Large intestine (tissue), 3 donors: ENCODE measurements around the gene FAIM2. TPM values are rescaled to one million over a fixed set of nuclear protein-coding genes. Genes with fewer than 3 reads are reported as not detected.
"Not testable (repeated sequence)": the region's sequence is repeated elsewhere in the genome, so short reads cannot be mapped to it uniquely, and the experiment has no call there.

Source experiments
- DNase-seq, 2 donors: peaks; one replicate each; pipeline versions ENCODE4 v3.0.0 to v3.0.0-alpha.2; 2013
- H3K27ac ChIP-seq: one replicate; pipeline ENCODE4 v1.5.1; 2013; ENCODE audit warnings: low read length
- H3K27me3 ChIP-seq: 2 replicates; pipeline ENCODE4 v1.6.1; 2013; ENCODE audit warnings: low read length; ENCODE audit not compliant: control insufficient read depth, insufficient read depth
- H3K36me3 ChIP-seq: 2 replicates; pipeline ENCODE4 v1.6.1; 2013; ENCODE audit warnings: low read length; ENCODE audit not compliant: control insufficient read depth, insufficient read depth
- H3K4me1 ChIP-seq: one replicate; pipeline ENCODE4 v1.6.1; 2013; ENCODE audit warnings: low read length; ENCODE audit not compliant: control insufficient read depth, insufficient read depth
- H3K4me3 ChIP-seq: one replicate; pipeline ENCODE4 v1.5.1; 2013; ENCODE audit warnings: low read length
- H3K9me3 ChIP-seq: one replicate; pipeline ENCODE4 v1.6.1; 2013; ENCODE audit warnings: mild to moderate bottlenecking, low read depth, low read length, moderate library complexity; ENCODE audit not compliant: control insufficient read depth
- WGBS: methylation state at CpG from one replicate; pipeline ENCODE4 v1.1.5; 2013; ENCODE audit warnings: low lambda C conversion rate; ENCODE audit not compliant: insufficient coverage; 5-methylcytosine and 5-hydroxymethylcytosine counted together
- polyA plus RNA-seq: library from polyadenylated mRNA; unstranded; fragments of 120-200 nt; gene quantifications from one replicate; pipeline ENCODE4 v1.2.1, GENCODE V29; 2013

The FAIM2 gene
- polyA plus RNA-seq, 1 donor: 8.9 TPM

- DNase-seq, H3K4me3 ChIP-seq, H3K9me3 ChIP-seq, H3K27me3 ChIP-seq, H3K27ac ChIP-seq, H3K4me1 ChIP-seq, H3K36me3 ChIP-seq: not testable (repeated sequence)
- no CpG with 5 or more reads among the region's 2 CpGs for WGBS
Measured at GRCh38 chr12:49879065-49879464, 24.6 kb downstream of the FAIM2 start.

- Histone ChIP-seq H3K4me3 (no peak overlapping the region), H3K36me3 (no peaks in the 10 kb centered on the region), H3K27me3 (peaks cover 6% of the 10 kb centered on the region), H3K4me1 (no peaks in the 10 kb centered on the region), H3K9me3 (peaks cover 3% of the 10 kb centered on the region), H3K27ac (no peak overlapping the region)
- no CpG with 5 or more reads among the region's 2 CpGs for WGBS
- no peak for DNase-seq
Measured at GRCh38 chr12:49878021-49878420, 25.7 kb downstream of the FAIM2 start.

GRCh38 chr12:49877066-49877465, 26.6 kb downstream of the FAIM2 start:
- Histone ChIP-seq H3K4me3 (no peak overlapping the region), H3K4me1 (no peaks in the 10 kb centered on the region), H3K9me3 (peaks cover 3% of the 10 kb centered on the region), H3K36me3 (no peaks in the 10 kb centered on the region), H3K27ac (no peak overlapping the region), H3K27me3 (peaks cover 4% of the 10 kb centered on the region)
- no peak for DNase-seq
- no CpG with 5 or more reads among the region's 5 CpGs for WGBS

- no CpG with 5 or more reads among the region's 3 CpGs for WGBS
- Histone ChIP-seq H3K9me3 (peaks cover 3% of the 10 kb centered on the region), H3K36me3 (no peaks in the 10 kb centered on the region), H3K27ac (no peak overlapping the region), H3K27me3 (peaks cover 4% of the 10 kb centered on the region), H3K4me3 (no peak overlapping the region), H3K4me1 (no peaks in the 10 kb centered on the region)
- no peak for DNase-seq
Measured at GRCh38 chr12:49876070-49876469, 27.6 kb downstream of the FAIM2 start.

- peaks cover 4% of the 10 kb centered on the region for H3K27me3 ChIP-seq
- H3K4me1 ChIP-seq: no peaks in the 10 kb centered on the region
- no peak overlapping the region for H3K27ac ChIP-seq
- peaks cover 3% of the 10 kb centered on the region for H3K9me3 ChIP-seq
- no CpG with 5 or more reads among the region's 9 CpGs for WGBS
- no peaks in the 10 kb centered on the region for H3K36me3 ChIP-seq
- H3K4me3 ChIP-seq: no peak overlapping the region
- DNase-seq: no peak
Measured at GRCh38 chr12:49875115-49875720, 28.5 kb downstream of the FAIM2 start.

- H3K27me3 ChIP-seq: peaks cover 4% of the 10 kb centered on the region
- no peak overlapping the region for H3K4me3 ChIP-seq
- DNase-seq: no peak
- H3K36me3 ChIP-seq: no peaks in the 10 kb centered on the region
- H3K9me3 ChIP-seq: no peaks in the 10 kb centered on the region
- WGBS: no CpG with 5 or more reads among the region's 12 CpGs
- H3K4me1 ChIP-seq: peaks cover 6% of the 10 kb centered on the region
- H3K27ac ChIP-seq: no peak overlapping the region
Measured at GRCh38 chr12:49874142-49874897, 29.4 kb downstream of the FAIM2 start.

- Histone ChIP-seq H3K9me3 (no peaks in the 10 kb centered on the region), H3K27me3 (peaks cover 4% of the 10 kb centered on the region), H3K4me3 (no peak overlapping the region), H3K4me1 (peaks cover 14% of the 10 kb centered on the region), H3K36me3 (no peaks in the 10 kb centered on the region), H3K27ac (no peak overlapping the region)
- 100% methylated on average over 1 of the region's 3 CpGs for WGBS
- DNase-seq: no peak
Measured at GRCh38 chr12:49873361-49873934, 30.3 kb downstream of the FAIM2 start.

GRCh38 chr12:49872781-49873181, 30.9 kb downstream of the FAIM2 start:
- Histone ChIP-seq H3K4me3 (no peak overlapping the region), H3K27me3 (peaks cover 4% of the 10 kb centered on the region), H3K9me3 (no peaks in the 10 kb centered on the region), H3K36me3 (no peaks in the 10 kb centered on the region), H3K27ac (no peak overlapping the region), H3K4me1 (peaks cover 20% of the 10 kb centered on the region)
- WGBS: no CpG with 5 or more reads among the region's 6 CpGs
- DNase-seq: no peak

GRCh38 chr12:49872381-49872780, 31.3 kb downstream of the FAIM2 start:
- WGBS: no CpG with 5 or more reads among the region's 5 CpGs
- H3K36me3 ChIP-seq: no peaks in the 10 kb centered on the region
- H3K4me1 ChIP-seq: peaks cover 24% of the 10 kb centered on the region
- DNase-seq: no peak
- H3K27ac ChIP-seq: no peak overlapping the region
- H3K27me3 ChIP-seq: peaks cover 4% of the 10 kb centered on the region
- H3K4me3 ChIP-seq: no peak overlapping the region
- no peaks in the 10 kb centered on the region for H3K9me3 ChIP-seq

- peaks cover 26% of the 10 kb centered on the region for H3K4me1 ChIP-seq
- 80% methylated on average over 1 of the region's 8 CpGs for WGBS
Measured at GRCh38 chr12:49871811-49872251, 31.9 kb downstream of the FAIM2 start.

More at GRCh38 chr12:49871811-49872251, 31.9 kb downstream of the FAIM2 start:
- H3K4me3 ChIP-seq, DNase-seq, H3K27ac ChIP-seq, H3K36me3 ChIP-seq, H3K9me3 ChIP-seq, H3K27me3 ChIP-seq: not testable (repeated sequence)
